Adrenal gland (tissue), 12 donors: Measurements from ENCODE around the gene CEP135. TPM values are rescaled to one million over a fixed set of nuclear protein-coding genes. Genes with fewer than 3 reads are reported as not detected.

Experiments used
- DNase-seq, 7 donors: peaks; one replicate each; pipeline ENCODE4 v3.0.0-alpha.2; 2019 to 2020
- H3K27ac ChIP-seq, 5 donors: fragments of 200-600 bp; sonication (generic) in 4 of 5; 1 replicate in 3 of 5; 2 replicates in 2 of 5; pipeline versions ENCODE4 v1.5.1 to v1.8.0; 2016 to 2020; ENCODE audit warnings: mild to moderate bottlenecking in 1 of 5
- H3K27me3 ChIP-seq: fragments of 200-600 bp; 2 replicates; pipeline ENCODE4 v1.8.0; 2021
- H3K36me3 ChIP-seq, 2 donors: fragments of 200-600 bp; replicated peaks in 1 of 2; 1 replicate in 1 of 2; 2 replicates in 1 of 2; pipeline versions ENCODE4 v1.5.1 to v1.8.0; 2018 to 2022
- H3K4me1 ChIP-seq, 2 donors: fragments of 200-600 bp; replicated peaks in 1 of 2; 1 replicate in 1 of 2; 2 replicates in 1 of 2; pipeline versions ENCODE4 v1.5.1 to v1.8.0; 2018 to 2021
- H3K4me3 ChIP-seq, 4 donors: fragments of 200-600 bp; sonication (generic) in 3 of 4; one replicate each; pipeline ENCODE4 v1.5.1; 2016 to 2018
- H3K9me3 ChIP-seq, 3 donors: fragments of 200-600 bp; sonication (generic) in 1 of 3; replicated peaks in 1 of 3; 1 replicate in 2 of 3; 2 replicates in 1 of 3; pipeline versions ENCODE4 v1.5.1 to v1.8.0; 2016 to 2021
- POLR2A ChIP-seq, 2 donors: fragments of 450-650 bp; IDR thresholded peaks; one replicate each; pipeline ENCODE4 v1.6.1; 2017; ENCODE audit warnings: antibody characterized with exemption in 2 of 2, mild to moderate bottlenecking in 2 of 2, moderate library complexity in 1 of 2
- WGBS, 4 donors: extraction: QIAGEN DNeasy Blood & Tissue Kit in 2 of 4; methylation state at CpG; one replicate each; pipeline versions ENCODE4 v1.1.5 to v1.1.7; 2013 to 2017; 5-methylcytosine and 5-hydroxymethylcytosine counted together
- intact Hi-C, 2 donors: fragments of 100-400 bp; cut with DNase I; formaldehyde crosslinking; loops; one replicate each; pipeline versions ENCODE4 v1.14.1 to v1.15.0; 2022 to 2023
- polyA plus RNA-seq, 3 donors: library from polyadenylated mRNA; stranded (reverse); fragments of 200-250 nt in 2 of 3; fragments of 350-450 nt in 1 of 3; fragmentation: Illumina TruSeq in 1 of 3; extraction: RNeasy Lipid Tissue Mini Kit (QIAGEN cat#74804) in 1 of 3; gene quantifications; one replicate each; pipeline ENCODE4 v1.2.3, GENCODE V29; 2013 to 2014
- total RNA-seq, 9 donors: library from RNA; depleted of rRNA in 4 of 9; stranded (reverse); fragments of >200 nt in 4 of 9; fragments of 120-200 nt in 1 of 9; fragmentation: NEBNext Ultra II Directional in 1 of 9; extraction: Animal tissue kit (Norgen Biotek cat#: 25700) in 1 of 9; gene quantifications; one replicate each; pipeline versions ENCODE4 v1.1.0 to v1.2.4, GENCODE V29; 2013 to 2023
- TF ChIP-seq, protein P1 (sequence below), 6 experiments: fragments of 450-650 bp in 4 of 6; fragments of 200-600 bp in 2 of 6; sonication (generic) in 1 of 6; IDR thresholded peaks; 1 replicate in 5 of 6; 2 replicates in 1 of 6; pipeline versions ENCODE4 v1.5.1 to v1.8.0; 2016 to 2021; ENCODE audit warnings: antibody characterized with exemption in 6 of 6, mild to moderate bottlenecking in 2 of 6, moderate library complexity in 1 of 6
- donor health status: healthy with polysubstance abuse.
- donor health status: Bipolar disorder and iron deficiency.
- donor health status: DM: yes; HTN: yes; CAD: no.
- donor health status: DM: no; HTN: no; CAD: no.
- donor health status: DM: no; HTN: no; CAD: no.
- donor health status: DM: yes; HTN: yes; CAD: no.

The CEP135 gene
- total and polyA plus RNA-seq, 12 donors = 1.0 to 7.5 (median 3.2) TPM

DNA sequence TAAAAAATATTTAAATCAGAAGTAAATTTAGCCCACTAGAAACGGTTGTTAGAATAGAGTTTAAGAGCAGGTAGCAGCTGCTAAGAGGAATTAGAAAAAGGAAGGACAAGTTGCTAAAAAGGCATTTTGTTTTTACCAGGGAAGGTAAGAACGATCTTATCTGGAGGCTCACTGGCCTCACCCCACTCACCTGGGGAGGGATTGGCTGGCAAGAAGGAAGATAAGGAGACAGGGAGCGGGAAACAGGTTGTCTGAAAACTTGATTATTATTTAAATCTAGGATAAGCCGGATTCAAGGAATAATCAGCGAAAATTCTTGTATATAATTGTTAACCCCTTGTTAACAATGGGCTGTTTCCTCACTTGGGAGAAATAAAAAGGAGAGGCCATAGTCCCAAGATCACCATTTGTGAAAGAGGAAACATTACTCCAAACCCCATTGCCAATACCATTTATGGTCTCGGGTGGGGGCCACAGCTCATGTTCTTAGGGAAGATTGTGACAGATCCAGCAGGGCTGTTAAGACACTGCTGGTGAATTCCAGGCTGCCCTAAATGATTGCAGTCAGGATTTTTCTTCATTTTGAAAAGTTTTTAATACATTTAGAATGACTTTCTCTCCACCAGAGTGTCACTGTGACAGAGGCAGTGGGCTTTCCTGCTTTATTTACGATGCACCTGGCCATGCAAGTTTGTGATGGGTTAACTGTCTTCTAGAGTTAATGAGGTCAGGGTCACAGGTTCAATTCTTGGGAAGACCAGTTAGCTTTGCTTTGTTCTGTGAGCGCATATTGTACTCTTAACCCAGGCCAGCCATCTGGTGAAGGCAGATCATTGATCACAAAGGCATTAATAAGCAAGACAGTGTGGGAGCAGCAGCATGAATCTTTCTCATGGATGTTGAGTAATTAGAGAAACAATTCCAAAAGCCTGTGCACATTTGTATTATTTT is 106.6 kb downstream of the CEP135 start:
- WGBS, 4 donors = 63 to 70% (median 68%) methylated on average over 8 of the region's 8 CpGs
- no peak for DNase-seq
- Histone ChIP-seq H3K4me1 (no peaks in the 10 kb centered on the region), H3K27me3 (no peaks in the 10 kb centered on the region), H3K27ac (no peak overlapping the region), H3K9me3 (no peaks in the 10 kb centered on the region), H3K36me3 (no peaks in the 10 kb centered on the region), H3K4me3 (no peak overlapping the region)
- no peak for TF ChIP-seq POLR2A (IDR thresholded peaks at IDR 0.05)
- TF ChIP-seq, protein P1, sequence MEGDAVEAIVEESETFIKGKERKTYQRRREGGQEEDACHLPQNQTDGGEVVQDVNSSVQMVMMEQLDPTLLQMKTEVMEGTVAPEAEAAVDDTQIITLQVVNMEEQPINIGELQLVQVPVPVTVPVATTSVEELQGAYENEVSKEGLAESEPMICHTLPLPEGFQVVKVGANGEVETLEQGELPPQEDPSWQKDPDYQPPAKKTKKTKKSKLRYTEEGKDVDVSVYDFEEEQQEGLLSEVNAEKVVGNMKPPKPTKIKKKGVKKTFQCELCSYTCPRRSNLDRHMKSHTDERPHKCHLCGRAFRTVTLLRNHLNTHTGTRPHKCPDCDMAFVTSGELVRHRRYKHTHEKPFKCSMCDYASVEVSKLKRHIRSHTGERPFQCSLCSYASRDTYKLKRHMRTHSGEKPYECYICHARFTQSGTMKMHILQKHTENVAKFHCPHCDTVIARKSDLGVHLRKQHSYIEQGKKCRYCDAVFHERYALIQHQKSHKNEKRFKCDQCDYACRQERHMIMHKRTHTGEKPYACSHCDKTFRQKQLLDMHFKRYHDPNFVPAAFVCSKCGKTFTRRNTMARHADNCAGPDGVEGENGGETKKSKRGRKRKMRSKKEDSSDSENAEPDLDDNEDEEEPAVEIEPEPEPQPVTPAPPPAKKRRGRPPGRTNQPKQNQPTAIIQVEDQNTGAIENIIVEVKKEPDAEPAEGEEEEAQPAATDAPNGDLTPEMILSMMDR (IDR thresholded peaks at IDR 0.05) = no peak
- intact Hi-C loops = no loop called here

- TF ChIP-seq POLR2A (IDR thresholded peaks at IDR 0.05) = no peak
- TF ChIP-seq, protein P1 (IDR thresholded peaks at IDR 0.05) = no peak
- no peak overlapping the region for H3K27ac ChIP-seq
- intact Hi-C loops = no loop called here
- no peaks in the 10 kb centered on the region for H3K9me3 ChIP-seq
- H3K4me3 ChIP-seq = no peak overlapping the region
- no peaks in the 10 kb centered on the region for H3K27me3 ChIP-seq
- WGBS, 4 donors = 52 to 71% (median 67%) methylated on average over 1 of the region's 1 CpG
- no peaks in the 10 kb centered on the region for H3K36me3 ChIP-seq
- H3K4me1 ChIP-seq = no peaks in the 10 kb centered on the region
- no peak for DNase-seq
Measured at GRCh38 chr4:56055991-56056390, 107.2 kb downstream of the CEP135 start.

GRCh38 chr4:56058555-56058954 is 109.8 kb downstream of the CEP135 start:
- H3K4me3 ChIP-seq = no peak overlapping the region
- intact Hi-C loops = no loop called here
- no peak for TF ChIP-seq POLR2A (IDR thresholded peaks at IDR 0.05)
- TF ChIP-seq, protein P1 (IDR thresholded peaks at IDR 0.05) = no peak
- no peak for DNase-seq
- WGBS, 4 donors = 85 to 92% (median 88%) methylated on average over 2 of the region's 2 CpGs
- H3K36me3 ChIP-seq = no peaks in the 10 kb centered on the region
- no peaks in the 10 kb centered on the region for H3K9me3 ChIP-seq
- H3K4me1 ChIP-seq = no peaks in the 10 kb centered on the region
- no peak overlapping the region for H3K27ac ChIP-seq
- no peaks in the 10 kb centered on the region for H3K27me3 ChIP-seq

- TF ChIP-seq POLR2A (IDR thresholded peaks at IDR 0.05) = no peak
- TF ChIP-seq, protein P1 (IDR thresholded peaks at IDR 0.05) = no peak
- 80 to 89% (median 86%) methylated on average over 7 of the region's 7 CpGs for WGBS, 4 donors
Measured at GRCh38 chr4:56060036-56060435, 111.3 kb downstream of the CEP135 start.

More at GRCh38 chr4:56060036-56060435, 111.3 kb downstream of the CEP135 start:
- DNase-seq = no peak
- intact Hi-C loops = no loop called here
- no peaks in the 10 kb centered on the region for H3K36me3 ChIP-seq
- H3K27me3 ChIP-seq = no peaks in the 10 kb centered on the region
- H3K4me3 ChIP-seq = no peak overlapping the region
- no peaks in the 10 kb centered on the region for H3K4me1 ChIP-seq
- H3K9me3 ChIP-seq = no peaks in the 10 kb centered on the region
- H3K27ac ChIP-seq = no peak overlapping the region
